Activated gamma-delta T cell treated with anti-CD3 and anti-CD28 coated beads, Interleukin-2, amount 50 U/mL, for 16 hours (primary cell): ENCODE measurements around the gene DDX52.

Source experiments
- DNase-seq: peaks from one replicate; pipeline ENCODE4 v3.0.0-alpha.2; 2020; ENCODE audit warnings: low read depth

The DDX52 gene

GRCh38 chr17:37574427-37574826 lies 68.8 kb downstream of the DDX52 start:
- DNase-seq: no peak

- DNase-seq: no peak
Measured at GRCh38 chr17:37571674-37572073, 71.6 kb downstream of the DDX52 start.

- DNase-seq: peak; percentile 4
Measured at GRCh38 chr17:37570527-37571093, 72.6 kb downstream of the DDX52 start.

- no peak for DNase-seq
Measured at GRCh38 chr17:37568350-37569053, 74.7 kb downstream of the DDX52 start.

- no peak for DNase-seq
Measured at GRCh38 chr17:37567538-37567937, 75.7 kb downstream of the DDX52 start.

GRCh38 chr17:37567137-37567536 lies 76.1 kb downstream of the DDX52 start:
- DNase-seq: no peak

GRCh38 chr17:37564252-37564651 lies 79.0 kb downstream of the DDX52 start:
- DNase-seq: no peak

- DNase-seq: no peak
Measured at GRCh38 chr17:37562016-37562745, 81.1 kb downstream of the DDX52 start.
